ENCODE data around the gene TBC1D3E. TPM values are rescaled to one million over a fixed set of nuclear protein-coding genes. Genes with fewer than 3 reads are reported as not detected.
"Not testable (repeated sequence)": the region's sequence is repeated elsewhere in the genome, so short reads cannot be mapped to it uniquely, and the experiment has no call there.

The TBC1D3E gene
- total RNA-seq (under 1 TPM in 1 of 2 experiments, not detected in 1; 0.17 TPM), polyA plus RNA-seq (not detected)

- H3K9me3 ChIP-seq (ENCODE audit: control insufficient read depth in 1 of 2, low read length in 2 of 2); H3K36me3 ChIP-seq (ENCODE audit: insufficient read depth, low read length); CTCF ChIA-PET (ENCODE audit: partially characterized antibody); POLR2A ChIA-PET (ENCODE audit: partially characterized antibody); H3K27me3 Mint-ChIP-seq; H3K27ac ChIP-seq (ENCODE audit: low read depth, low read length); H3K4me3 Mint-ChIP-seq; H3K27ac Mint-ChIP-seq; H3K27me3 ChIP-seq (ENCODE audit: insufficient read depth, low read length); H3K4me1 ChIP-seq (ENCODE audit: insufficient read depth, low read length); H3K9me3 Mint-ChIP-seq; H3K4me1 Mint-ChIP-seq; intact Hi-C loops (cut with micrococcal nuclease); H3K36me3 Mint-ChIP-seq; DNase-seq; H3K4me3 ChIP-seq (ENCODE audit: low read length in 2 of 2): not testable (repeated sequence)
Observed at GRCh38 chr17:38127651-38128050, at the start of gene TBC1D3E. Gene TBC1D3E, plus strand, starts transcription at chr17:38127951. Its CDS starts 1,545 bp downstream, at chr17:38129496.

GRCh38 chr17:38087344-38087743, 40.4 kb upstream of the TBC1D3E start:
- CTCF ChIA-PET (ENCODE audit: partially characterized antibody); DNase-seq; H3K9me3 ChIP-seq (ENCODE audit: control insufficient read depth in 1 of 2, low read length in 2 of 2); H3K4me3 Mint-ChIP-seq; POLR2A ChIA-PET (ENCODE audit: partially characterized antibody); H3K36me3 ChIP-seq (ENCODE audit: insufficient read depth, low read length); H3K36me3 Mint-ChIP-seq; H3K27me3 Mint-ChIP-seq; H3K4me3 ChIP-seq (ENCODE audit: low read length in 2 of 2); H3K27ac ChIP-seq (ENCODE audit: low read depth, low read length); H3K27ac Mint-ChIP-seq; H3K4me1 ChIP-seq (ENCODE audit: insufficient read depth, low read length); H3K9me3 Mint-ChIP-seq; intact Hi-C loops (cut with micrococcal nuclease); H3K4me1 Mint-ChIP-seq; H3K27me3 ChIP-seq (ENCODE audit: insufficient read depth, low read length): not testable (repeated sequence)

GRCh38 chr17:38088120-38088519, 39.6 kb upstream of the TBC1D3E start:
- H3K4me1 ChIP-seq (ENCODE audit: insufficient read depth, low read length); H3K4me1 Mint-ChIP-seq; H3K4me3 Mint-ChIP-seq; CTCF ChIA-PET (ENCODE audit: partially characterized antibody); H3K4me3 ChIP-seq (ENCODE audit: low read length in 2 of 2); DNase-seq; H3K36me3 ChIP-seq (ENCODE audit: insufficient read depth, low read length); H3K9me3 Mint-ChIP-seq; H3K36me3 Mint-ChIP-seq; H3K27ac ChIP-seq (ENCODE audit: low read depth, low read length); H3K27ac Mint-ChIP-seq; intact Hi-C loops (cut with micrococcal nuclease); H3K9me3 ChIP-seq (ENCODE audit: control insufficient read depth in 1 of 2, low read length in 2 of 2); POLR2A ChIA-PET (ENCODE audit: partially characterized antibody); H3K27me3 Mint-ChIP-seq; H3K27me3 ChIP-seq (ENCODE audit: insufficient read depth, low read length): not testable (repeated sequence)

DNA sequence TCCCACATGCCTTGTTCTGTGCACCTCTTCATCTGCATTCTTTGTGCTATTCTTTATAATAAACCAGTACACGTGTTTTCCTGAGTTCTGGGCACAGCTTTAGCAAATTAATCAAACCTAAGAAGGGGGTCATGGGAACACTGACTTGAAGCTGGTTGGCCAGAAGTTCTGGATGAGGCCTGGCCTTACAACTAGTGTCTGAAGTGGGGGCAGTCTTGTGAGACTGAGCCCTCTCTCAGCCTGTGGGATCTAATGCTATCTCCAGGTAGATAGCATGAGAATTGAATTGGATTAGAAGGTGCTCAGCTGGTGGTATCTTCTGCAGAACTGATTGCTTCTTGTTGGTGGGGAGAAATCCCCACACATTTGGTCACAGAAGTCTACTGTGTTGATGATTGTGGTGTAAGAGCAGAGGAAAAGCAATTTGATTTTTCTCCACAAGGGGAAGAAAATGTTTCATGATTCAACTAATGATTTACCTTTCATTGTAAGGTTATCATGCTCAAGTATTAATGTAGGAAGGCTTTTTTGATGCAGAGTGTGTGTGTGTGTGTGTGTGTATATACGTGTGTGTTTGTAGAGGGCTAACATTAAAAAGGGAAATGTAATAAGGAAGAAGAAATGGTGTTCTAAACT, 33.6 kb upstream of the TBC1D3E start:
- H3K27ac Mint-ChIP-seq; H3K4me3 ChIP-seq (ENCODE audit: low read length in 2 of 2); CTCF ChIA-PET (ENCODE audit: partially characterized antibody); H3K36me3 Mint-ChIP-seq; H3K27me3 Mint-ChIP-seq; H3K27ac ChIP-seq (ENCODE audit: low read depth, low read length); DNase-seq; H3K4me3 Mint-ChIP-seq; POLR2A ChIA-PET (ENCODE audit: partially characterized antibody); H3K9me3 Mint-ChIP-seq; H3K4me1 Mint-ChIP-seq; H3K36me3 ChIP-seq (ENCODE audit: insufficient read depth, low read length); H3K27me3 ChIP-seq (ENCODE audit: insufficient read depth, low read length); H3K4me1 ChIP-seq (ENCODE audit: insufficient read depth, low read length); intact Hi-C loops (cut with micrococcal nuclease); H3K9me3 ChIP-seq (ENCODE audit: control insufficient read depth in 1 of 2, low read length in 2 of 2): not testable (repeated sequence)

DNA sequence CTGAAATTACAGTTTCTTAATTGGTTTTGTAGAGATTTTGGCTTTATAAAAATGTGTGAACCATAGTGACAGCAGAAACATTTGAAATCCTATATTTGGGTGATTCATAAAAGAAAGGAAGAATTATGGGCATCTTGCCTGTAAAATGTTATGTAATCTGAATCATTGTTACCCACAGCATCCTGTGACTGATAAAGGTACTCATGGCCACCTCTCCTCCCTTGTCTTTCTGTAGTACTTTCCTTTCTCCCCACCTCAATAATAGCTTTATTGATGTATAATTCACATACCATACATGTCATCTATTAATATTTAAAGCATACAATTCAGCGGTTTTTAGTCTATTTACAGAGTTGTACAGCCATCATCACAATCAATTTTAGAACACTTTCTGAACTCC, 28.5 kb upstream of the TBC1D3E start:
- H3K4me3 ChIP-seq (ENCODE audit: low read length in 2 of 2); H3K27ac Mint-ChIP-seq; H3K36me3 ChIP-seq (ENCODE audit: insufficient read depth, low read length); intact Hi-C loops (cut with micrococcal nuclease); DNase-seq; H3K4me3 Mint-ChIP-seq; H3K4me1 ChIP-seq (ENCODE audit: insufficient read depth, low read length); H3K36me3 Mint-ChIP-seq; CTCF ChIA-PET (ENCODE audit: partially characterized antibody); H3K27me3 ChIP-seq (ENCODE audit: insufficient read depth, low read length); POLR2A ChIA-PET (ENCODE audit: partially characterized antibody); H3K27me3 Mint-ChIP-seq; H3K27ac ChIP-seq (ENCODE audit: low read depth, low read length); H3K9me3 ChIP-seq (ENCODE audit: control insufficient read depth in 1 of 2, low read length in 2 of 2); H3K4me1 Mint-ChIP-seq; H3K9me3 Mint-ChIP-seq: not testable (repeated sequence)

DNA sequence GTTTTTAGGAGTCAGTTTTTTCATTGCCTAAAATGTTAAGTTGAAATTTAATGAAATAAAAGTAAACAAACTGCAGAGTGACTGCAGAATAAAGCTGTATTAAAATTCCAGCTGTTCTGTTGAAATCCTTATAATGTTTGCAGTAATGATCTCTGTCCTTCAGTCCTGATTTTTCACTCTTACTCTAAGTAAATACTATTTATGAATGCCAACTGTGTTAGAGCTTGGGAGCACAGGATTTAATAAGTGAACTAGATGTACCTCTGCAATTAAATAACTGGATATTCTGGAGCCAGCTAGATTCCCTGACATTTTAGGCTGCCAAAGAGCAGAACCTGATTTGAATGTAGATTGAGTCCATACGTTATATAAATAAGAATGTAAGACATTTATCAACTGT, 7.9 kb upstream of the TBC1D3E start:
- H3K36me3 Mint-ChIP-seq; H3K27me3 Mint-ChIP-seq; CTCF ChIA-PET (ENCODE audit: partially characterized antibody); intact Hi-C loops (cut with micrococcal nuclease); H3K27me3 ChIP-seq (ENCODE audit: insufficient read depth, low read length); H3K4me3 Mint-ChIP-seq; H3K4me3 ChIP-seq (ENCODE audit: low read length in 2 of 2); POLR2A ChIA-PET (ENCODE audit: partially characterized antibody); DNase-seq; H3K4me1 ChIP-seq (ENCODE audit: insufficient read depth, low read length); H3K4me1 Mint-ChIP-seq; H3K27ac ChIP-seq (ENCODE audit: low read depth, low read length); H3K36me3 ChIP-seq (ENCODE audit: insufficient read depth, low read length); H3K9me3 Mint-ChIP-seq; H3K9me3 ChIP-seq (ENCODE audit: control insufficient read depth in 1 of 2, low read length in 2 of 2); H3K27ac Mint-ChIP-seq: not testable (repeated sequence)

- CTCF ChIA-PET (ENCODE audit: partially characterized antibody); H3K27ac Mint-ChIP-seq; POLR2A ChIA-PET (ENCODE audit: partially characterized antibody); H3K27me3 Mint-ChIP-seq; H3K27me3 ChIP-seq (ENCODE audit: insufficient read depth, low read length); DNase-seq; H3K36me3 Mint-ChIP-seq; H3K9me3 ChIP-seq (ENCODE audit: control insufficient read depth in 1 of 2, low read length in 2 of 2); H3K27ac ChIP-seq (ENCODE audit: low read depth, low read length); intact Hi-C loops (cut with micrococcal nuclease); H3K4me1 Mint-ChIP-seq; H3K4me1 ChIP-seq (ENCODE audit: insufficient read depth, low read length); H3K36me3 ChIP-seq (ENCODE audit: insufficient read depth, low read length); H3K4me3 Mint-ChIP-seq; H3K4me3 ChIP-seq (ENCODE audit: low read length in 2 of 2); H3K9me3 Mint-ChIP-seq: not testable (repeated sequence)
Observed at GRCh38 chr17:38134860-38135259, 7.1 kb downstream of the TBC1D3E start.

All from CD4-positive, alpha-beta memory T cell (primary cell).